GM21723 (cell line): Measurements from ENCODE around the gene DIPK1A.
A peak's percentile ranks its signal among the peaks of the same experiment; 100 is the strongest.
"Not testable (repeated sequence)": the region's sequence is repeated elsewhere in the genome, so short reads cannot be mapped to it uniquely, and the experiment has no call there.

Experiments used
- ATAC-seq: cut with Tn5 transposase; IDR thresholded peaks from one replicate; pipeline ENCODE4 v1.9.1; 2021; ENCODE audit warnings: mild to moderate bottlenecking, moderate library complexity; ENCODE audit not compliant: unreplicated experiment

DIPK1A gene

DNA sequence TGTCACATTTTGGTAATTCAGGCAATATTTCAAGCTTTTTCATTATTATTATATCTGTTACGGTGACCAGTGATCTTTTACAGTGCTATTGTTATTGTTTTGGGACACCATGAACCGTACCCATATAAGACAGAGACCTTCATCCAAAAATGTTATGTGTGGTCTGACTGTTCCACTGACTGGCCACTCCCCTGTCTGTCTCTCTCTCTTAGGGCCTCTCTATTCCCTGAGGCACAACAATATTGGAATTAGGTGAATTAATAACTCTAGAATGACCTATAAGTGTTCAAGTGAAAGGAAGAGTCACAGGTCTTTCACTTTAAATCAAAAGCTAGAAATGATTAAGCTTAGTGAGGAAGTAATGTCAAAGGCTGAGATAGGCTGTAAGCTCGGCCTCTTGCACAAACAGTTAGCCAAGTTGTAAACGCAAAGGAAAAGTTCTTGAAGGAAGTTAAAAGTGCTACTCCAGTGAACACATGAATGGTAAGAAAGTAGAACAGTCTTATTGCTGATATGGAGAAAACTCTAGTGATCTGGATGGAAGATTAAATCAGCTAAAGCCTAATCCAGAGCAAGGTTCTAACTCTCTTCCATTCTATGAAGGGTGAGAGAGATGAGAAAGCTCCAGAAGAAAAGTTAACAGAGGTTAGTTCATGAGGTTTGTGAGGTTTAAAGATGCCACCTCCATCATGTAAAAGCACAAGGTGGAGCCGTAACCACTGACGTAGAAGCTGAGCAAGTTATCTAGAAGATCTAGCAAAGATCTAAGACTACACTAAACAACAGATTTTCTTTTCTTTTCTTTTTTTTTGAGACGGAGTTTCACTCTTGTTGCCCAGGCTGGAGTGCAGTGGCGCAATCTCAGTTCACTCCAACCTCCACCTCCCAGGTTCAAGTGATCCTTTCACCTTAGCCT, 19.7 kb upstream of the DIPK1A start:
- peak; percentile 58 for ATAC-seq

DNA sequence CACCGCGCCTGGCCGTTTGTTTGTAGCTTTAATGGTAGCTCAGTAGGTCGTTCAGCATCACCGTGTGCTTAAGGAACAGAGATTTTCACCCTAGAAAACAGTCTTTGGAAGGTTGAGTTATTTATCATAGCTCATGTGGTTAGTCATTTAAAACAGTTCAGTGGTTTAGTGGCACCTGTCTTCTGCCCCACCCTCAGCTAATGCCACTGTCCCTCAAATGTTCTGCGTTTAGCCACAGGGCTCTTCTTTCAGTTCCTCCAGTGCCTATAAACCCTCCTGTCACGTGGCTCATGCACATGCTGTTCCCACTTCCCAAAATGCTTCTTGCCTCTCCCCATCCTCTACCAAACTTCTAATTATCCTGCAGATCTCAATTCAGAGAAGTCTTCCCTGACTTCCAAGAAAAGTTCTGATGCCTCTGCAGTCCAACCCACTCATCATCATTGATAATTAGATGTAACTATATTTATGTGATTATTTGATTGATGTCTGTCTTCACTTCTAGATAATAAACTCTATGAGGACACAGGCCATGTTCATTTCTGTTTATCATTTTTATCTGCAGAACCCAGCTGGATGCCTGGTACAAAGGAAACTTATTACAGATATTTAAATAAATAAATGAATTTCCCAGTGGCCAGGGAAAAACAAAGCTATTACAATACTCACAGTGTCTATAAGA, 14.4 kb upstream of the DIPK1A start:
- ATAC-seq, result peak; percentile 79

DNA sequence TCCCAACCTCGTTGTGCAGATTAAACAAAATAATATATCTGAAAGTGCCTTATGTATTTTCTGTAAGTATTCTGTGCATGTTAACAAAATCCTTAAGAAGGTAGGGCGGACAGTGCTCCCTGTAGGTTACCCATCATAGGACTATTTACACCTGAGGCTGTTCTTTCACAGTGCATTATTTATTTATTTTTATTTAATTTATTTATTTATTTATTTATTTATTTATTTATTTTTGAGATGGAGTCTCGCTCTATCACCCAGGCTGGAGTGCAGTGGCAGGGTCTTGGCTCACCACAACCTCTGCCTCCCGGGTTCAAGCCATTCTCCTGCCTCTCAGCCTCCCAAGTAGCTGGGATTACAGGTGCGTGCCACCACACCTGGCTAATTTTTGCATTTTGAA, 12.8 kb upstream of the DIPK1A start:
- not testable (repeated sequence) for ATAC-seq

DNA sequence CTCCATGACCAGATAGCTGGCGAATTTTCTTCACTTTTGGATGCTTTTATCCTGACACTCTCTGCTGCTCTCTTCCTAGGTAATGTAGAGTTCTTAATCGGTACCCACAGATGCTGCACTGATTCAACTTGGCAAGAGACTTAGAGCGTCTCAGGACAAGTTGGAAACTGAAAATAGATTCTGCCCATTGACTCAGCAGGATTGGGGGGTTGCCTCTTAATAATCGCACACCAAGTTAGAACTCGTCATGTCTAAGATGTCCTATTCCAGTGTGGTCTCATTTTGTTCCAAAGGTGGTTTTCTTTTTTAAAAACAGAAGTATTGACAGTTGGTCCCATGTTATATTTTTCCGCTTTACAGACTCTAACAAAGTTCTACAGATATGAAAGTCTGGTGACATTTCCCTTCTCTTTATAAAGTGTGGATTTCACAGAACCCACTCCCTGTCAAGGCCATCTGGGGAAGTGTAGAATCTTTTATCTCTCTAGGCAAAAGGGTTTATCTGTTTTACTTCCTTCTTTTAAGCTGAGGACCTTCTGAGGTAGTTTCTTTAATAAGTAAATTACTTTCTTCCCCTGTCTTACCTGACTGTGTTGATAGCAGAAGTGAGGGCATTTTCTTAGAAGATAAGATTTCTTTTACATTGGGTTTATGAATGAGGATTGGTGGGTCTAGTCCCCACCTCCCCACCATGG, 12.1 kb upstream of the DIPK1A start:
- no peak for ATAC-seq

DNA sequence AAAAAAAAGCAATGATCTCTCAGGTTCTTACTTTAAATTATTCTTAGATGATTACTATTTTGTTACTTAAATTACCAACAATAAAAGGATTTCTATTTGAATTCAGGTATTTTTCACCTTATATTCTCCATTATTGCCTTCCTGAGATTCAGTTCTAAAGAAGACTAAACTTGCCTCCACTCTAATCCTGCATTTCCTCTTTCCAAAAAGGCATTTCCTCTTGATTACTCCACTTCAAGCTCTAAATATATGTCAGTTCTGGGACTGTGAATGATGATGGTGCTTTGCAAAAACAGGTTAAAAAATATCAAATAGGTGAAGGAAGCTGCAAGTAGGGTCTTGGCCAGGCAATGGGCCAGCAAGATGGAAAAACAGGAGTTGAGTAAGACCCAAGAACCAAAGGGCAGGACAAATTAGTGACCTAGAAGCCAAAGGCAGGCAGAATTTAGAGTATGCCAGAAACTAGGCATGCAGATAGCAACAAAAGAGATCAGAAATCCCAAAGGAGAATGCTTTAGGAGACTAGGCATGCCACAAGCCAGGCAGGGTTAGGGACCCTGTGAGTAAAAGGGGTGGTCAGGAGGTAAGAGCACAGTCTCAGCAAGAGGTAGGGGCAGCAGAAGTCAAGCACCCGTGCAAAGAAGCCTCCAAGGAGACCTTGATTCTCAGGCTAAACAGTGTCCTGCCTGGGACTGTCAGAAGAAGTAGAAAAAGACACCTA, 11.3 kb upstream of the DIPK1A start:
- ATAC-seq, result no peak

DNA sequence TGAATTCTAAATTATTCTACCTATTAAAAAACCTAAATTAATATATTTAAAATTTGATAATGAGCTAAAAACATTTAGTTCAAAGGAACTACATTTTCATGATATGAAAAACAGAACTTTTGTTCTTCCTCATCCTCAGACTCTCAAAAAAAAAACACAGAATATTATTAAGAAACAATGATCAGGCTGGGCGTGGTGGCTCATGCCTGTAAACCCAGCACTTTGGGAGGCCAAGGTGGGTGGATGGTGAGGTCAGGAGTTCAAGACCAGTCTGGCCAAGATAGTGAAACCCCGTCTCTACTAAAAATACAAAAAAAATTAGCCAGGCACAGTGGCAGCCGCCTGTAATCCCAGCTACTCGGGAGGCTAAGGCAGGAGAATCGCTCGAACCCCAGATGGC, 10.7 kb upstream of the DIPK1A start:
- not testable (repeated sequence) for ATAC-seq

DNA sequence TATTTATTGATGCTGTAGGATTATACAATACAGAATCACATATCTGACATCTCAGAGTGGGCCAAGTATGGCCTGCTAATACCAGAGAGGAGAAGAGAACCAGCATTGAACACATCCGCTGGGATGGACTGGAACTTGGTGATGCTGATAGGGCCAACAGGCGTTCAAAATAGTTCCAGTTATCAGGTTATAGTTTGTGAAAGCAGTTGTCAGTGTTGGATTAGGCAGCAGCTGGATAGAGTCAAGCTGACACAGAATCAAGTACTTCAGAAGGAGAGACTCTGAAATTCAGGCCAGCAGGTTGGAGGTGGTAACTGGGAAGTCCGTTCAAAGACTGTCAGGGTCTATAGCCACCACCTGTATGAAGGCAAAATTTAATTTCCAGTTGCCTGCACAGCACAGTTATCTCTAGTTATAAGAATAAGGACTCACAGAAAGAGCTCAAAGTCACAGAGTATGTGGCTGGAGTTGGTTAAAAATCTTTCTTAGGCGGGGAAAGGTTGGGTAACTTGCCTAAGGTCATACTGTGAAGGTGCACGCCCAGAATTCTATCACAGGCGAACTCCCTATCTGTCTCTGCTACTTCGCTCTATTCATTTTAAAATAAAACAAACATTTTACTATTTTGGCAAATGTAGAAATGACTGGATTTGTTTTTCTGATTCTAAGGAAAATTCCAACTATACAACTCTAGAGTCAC, 9.9 kb upstream of the DIPK1A start:
- no peak for ATAC-seq

DNA sequence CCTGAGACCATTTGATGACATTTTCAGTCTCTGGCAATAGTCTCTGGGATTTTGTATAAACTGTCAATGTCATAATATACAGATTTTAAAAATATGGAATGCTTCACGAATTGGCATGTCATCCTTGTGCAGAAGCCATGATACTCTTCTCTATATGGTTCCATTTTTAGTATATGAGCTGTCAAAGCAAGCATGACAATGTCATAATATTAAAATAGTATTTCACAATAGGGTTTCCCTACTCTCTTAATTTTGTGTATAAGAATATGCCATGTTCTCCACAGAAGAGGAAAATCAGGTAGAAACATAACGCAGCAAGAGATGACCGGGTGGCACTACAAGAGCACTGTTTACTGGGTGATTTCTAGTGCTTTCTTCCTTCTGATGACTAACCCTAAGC, 8.3 kb upstream of the DIPK1A start:
- ATAC-seq, result no peak

DNA sequence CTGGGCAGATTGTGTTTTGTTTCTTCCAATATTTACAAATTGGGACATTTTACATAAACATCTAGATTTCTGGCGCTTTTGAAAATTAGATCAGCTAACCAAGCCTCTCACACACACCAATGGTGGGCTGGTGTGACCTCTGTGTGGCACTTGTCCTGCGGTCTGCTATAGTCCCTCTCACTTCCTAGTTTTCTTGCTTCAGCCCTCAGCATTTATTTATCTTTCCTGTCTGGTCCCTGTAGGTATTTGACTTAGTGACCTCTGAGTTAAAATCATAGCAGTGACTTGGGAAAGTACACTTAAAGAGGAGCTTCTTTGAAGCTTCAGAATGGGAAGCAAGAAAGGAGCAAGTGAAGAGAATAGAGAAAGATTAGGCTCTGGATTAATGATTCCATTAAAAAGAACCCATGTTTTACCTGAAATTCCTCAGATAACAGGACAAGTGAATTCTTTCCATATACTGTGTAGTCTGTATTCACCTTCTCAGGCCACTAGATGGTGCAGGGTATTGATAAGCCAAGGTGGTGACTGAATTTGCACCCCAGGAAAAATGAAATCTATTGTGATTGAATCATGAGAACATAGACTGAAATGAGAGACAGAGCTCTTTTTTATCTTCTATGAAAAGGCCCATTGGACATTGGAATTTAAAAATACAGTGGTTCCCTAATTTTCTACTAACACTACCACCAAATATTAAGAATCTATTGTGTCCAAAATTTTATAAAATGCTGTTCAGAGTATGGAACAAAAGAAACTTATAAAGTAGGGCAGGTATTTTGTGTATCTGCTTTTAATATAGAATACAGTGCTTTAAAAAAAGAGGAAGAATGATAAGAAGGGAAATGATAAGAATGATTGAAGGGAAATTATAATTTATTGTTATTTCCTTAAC, 7.1 kb upstream of the DIPK1A start:
- ATAC-seq, result peak; percentile 63

DNA sequence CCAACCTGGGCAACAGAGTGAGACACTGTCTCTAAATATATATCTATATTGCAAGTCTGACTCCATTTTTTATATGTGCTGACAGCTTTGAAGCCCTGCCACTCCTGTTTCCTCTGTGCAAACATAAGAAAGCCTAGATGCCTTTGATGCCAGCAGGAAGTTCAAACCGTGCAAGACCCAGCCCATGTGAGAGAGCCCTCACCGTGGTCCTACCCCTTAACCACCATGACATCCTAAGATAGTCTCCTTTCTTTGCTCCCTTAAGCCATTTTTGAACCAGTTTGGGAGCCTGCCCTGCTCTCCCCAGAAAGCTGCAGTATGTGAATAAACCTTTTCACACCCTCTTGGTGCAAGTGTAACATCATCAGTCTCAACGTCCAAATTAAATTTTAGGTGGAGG, 3.7 kb upstream of the DIPK1A start:
- no peak for ATAC-seq

DNA sequence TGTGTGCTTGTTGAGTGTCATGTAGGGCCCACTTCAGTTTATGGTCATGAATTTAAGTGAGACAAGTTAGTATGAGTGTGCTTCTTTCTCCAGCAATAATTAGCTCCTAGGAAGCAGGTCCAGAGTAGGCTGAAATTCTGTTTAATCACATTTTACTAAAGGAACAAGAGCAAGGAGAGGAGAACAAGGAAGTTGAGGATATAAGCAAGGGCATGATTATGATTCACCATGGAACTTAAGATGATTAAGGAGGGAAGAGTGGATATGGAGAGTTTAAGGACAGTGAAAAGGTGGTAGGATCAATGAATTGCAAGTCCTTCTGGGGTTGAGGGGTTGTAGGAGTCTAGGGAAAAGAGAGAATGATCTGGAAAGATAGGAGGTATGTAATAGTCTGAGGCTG, 3.1 kb upstream of the DIPK1A start:
- ATAC-seq, result no peak

DNA sequence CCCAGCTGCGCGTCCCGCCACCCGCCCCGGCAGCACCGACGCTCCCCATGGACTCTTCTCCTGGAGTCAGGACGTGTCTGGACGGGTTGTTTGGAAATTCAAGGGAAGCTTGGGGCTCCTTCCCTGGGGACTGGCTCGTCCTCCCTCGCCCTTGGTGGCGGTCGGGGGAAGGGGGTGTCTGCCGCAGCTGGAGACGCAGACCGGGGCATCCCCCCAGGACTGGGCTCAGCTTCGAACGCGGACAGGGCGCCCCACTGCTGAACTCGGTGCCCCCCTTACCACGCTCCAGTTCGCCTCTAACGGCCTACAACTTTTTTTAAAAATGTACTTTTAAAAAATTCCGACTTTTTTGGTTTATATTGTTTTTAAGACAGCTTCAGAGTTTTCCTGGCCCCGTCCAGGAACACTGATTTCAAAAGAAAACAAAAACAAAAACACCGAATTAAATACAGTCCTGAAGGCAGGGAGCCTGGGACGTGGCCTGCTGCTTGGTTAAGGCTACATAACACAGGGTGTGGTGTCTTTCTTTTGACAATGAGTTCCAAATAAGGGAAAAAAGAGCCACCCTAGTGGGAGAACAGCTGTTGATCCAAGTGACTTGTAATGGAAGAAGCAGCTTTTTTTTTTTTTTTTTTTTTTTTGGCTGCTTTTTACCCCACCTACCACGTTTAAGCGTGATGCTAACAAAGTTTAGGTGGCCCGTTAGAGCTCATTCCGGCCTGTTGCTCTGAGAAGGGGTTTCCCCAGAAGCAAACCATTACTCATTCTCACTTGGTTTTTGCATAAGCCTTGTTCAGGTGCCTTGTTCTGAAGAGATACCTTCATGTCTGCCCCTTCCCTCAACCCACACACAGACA, 862 bp upstream of the DIPK1A start:
- peak; percentile 64 for ATAC-seq

DNA sequence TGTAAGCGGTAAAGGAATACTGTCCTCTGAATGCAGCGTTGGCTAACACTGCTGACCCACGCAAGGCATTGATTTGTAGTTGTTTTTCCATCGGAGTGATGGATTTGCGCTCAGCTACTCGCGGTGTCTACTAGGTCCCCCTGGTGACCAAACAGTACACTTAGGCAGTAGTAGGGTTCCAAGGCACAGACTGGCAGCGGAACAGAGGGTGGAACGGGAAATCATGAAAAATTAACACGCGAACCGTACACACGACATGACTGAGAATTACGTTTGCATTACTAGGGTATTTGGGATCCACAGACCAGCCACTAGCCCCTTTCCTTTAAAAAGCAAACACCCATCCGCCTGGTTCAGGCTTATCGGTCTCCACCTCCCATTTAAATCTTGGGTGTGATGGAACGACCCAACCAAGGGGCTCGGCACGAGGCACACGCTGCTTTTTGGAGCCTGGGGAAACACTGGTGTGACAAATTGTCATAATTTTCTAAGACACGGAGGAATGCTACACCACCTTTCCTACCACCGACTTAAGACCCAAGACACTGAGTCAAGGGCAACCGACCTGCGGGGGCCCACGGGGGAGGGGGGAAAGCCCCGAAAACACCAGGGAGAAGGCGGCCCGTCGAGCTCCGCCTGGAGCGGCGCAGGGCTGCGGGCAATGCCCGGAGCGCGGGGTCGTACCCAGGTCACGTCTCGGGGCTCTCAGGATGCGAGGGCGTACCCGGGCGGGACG, 699 bp downstream of the DIPK1A start:
- ATAC-seq, result peak; percentile 43

DNA sequence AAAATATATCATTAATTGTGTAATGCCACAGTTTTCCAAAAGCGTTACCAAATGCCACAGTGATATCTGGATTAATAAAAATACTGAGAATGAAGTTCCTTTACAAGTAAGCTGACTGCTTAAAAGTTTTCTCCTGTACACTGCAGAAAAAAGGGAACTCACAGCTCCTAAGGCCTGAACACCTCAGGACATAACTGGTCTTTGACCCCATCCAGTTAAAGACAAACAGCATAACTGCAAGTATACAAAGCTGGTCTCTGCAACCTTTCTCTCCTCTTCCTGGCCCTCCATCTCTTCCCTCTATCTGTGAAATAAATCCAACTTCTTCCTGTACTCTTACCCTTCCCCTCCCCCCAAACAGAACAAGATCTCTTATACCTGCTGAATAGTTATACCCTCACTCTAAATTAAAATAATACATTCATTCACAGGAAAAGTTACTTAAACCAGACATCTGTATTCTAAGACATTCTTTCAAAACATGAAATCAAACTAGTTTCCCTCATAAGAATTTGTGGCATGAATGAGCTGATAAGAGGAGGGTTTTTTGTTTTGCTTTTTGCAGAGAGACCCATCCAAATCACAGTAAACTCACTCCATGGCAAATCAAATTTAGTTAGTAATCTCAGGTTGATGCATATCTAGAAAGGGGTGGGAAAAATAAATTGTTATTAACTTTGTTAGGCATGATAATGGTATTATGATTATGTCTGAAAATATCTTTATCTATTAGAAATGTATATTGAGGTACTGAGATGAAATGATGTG, 2.9 kb downstream of the DIPK1A start:
- no peak for ATAC-seq

DNA sequence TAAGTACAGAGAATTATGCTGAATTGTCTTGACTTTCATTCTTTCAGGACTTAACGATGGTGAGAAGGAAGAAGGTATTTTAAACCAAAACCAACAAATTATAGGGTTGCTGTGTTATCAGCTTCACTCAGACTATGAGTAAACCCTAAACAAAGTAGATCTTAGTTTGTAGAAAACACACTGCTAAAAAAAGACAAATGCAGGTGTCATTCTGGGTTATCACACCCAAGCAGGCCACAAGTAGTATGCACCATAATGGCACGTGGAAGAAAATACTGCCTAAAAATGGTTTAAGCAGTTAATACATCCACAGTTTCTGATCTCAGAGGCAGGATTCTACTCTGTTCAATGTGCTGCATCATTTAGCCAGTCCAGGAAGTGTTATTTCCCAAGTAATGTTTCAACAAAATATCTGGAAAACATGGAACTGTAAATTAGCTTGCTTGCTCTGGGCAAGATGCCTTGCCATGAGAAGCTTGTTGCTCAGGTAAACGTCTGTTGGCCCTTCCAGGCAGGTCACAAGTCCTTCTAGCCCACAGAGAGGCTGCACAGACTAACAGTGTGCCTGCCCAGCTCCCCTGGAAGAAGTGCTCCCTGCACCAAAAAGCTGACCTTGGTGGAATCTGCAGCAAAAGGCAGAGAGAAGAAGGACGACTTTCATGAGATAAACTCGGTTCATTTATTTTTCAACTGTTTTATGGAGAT, 4.1 kb downstream of the DIPK1A start:
- ATAC-seq, result peak; percentile 45

DNA sequence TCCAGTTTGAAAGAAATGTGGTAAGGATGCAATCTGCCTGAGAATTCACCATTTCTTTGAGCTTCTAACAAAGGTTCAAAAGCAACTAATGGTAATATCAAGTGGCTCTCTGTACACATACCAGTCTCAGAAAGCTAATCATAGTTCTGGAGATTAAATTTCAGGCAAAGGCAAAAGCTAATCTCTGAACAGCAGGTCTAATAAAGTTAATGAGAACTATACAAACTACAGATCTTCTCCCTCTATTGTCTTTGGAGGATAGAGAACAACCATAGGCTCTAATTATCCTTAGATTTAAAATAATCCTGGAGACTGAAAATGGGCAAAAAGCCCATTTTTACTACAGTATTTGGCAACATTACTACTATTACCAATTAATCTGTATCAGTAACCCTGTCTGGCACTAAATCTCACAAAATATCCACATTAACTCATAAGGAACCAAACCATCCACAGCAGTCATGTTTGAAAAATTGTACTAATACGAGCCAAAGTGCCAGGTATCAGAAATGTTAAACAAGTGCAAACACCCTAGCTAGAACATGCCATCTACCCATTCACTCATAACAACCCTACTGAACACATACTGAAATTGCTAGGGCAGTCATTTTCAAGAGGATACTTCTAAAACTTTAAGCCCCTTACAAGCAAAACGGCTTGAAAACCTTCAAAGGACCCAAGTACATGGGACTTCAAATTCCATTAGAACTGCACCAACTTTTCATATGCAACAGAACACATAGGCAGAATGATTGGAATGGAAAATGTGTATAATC, 4.8 kb downstream of the DIPK1A start:
- no peak for ATAC-seq
